Smooth muscle cell (in vitro differentiated cells): ENCODE measurements around the gene GFOD1. TPM values are rescaled to one million over a fixed set of nuclear protein-coding genes. Genes with fewer than 3 reads are reported as not detected.

ENCODE experiments used
- DNase-seq: peaks from one replicate; lab custom pipeline; 2025; ENCODE audit not compliant: unreplicated experiment; lab: John Stamatoyannopoulos, UW
- H2AFZ ChIP-seq: fragments of 200-600 bp; sonication (generic); 2 replicates; pipeline ENCODE4 v1.6.0; 2016; ENCODE audit warnings: antibody characterized with exemption, low read depth, mild to moderate bottlenecking
- H3F3A ChIP-seq: fragments of 200-600 bp; sonication (generic); 2 replicates; pipeline ENCODE4 v1.6.0; 2017; ENCODE audit warnings: antibody characterized with exemption, low read depth
- H3K27ac ChIP-seq: fragments of 200-600 bp; sonication (generic); 2 replicates; pipeline ENCODE4 v1.5.1; 2016; ENCODE audit warnings: low read depth, mild to moderate bottlenecking
- H3K27me3 ChIP-seq: fragments of 200-600 bp; sonication (generic); 2 replicates; pipeline ENCODE4 v1.6.1; 2016; ENCODE audit warnings: low read depth, mild to moderate bottlenecking
- H3K36me3 ChIP-seq: fragments of 200-600 bp; sonication (generic); 2 replicates; pipeline ENCODE4 v1.5.1; 2016; ENCODE audit warnings: low read depth
- H3K4me1 ChIP-seq: fragments of 200-600 bp; sonication (generic); 2 replicates; pipeline ENCODE4 v1.5.1; 2016; ENCODE audit warnings: low read depth
- H3K4me2 ChIP-seq: fragments of 200-600 bp; sonication (generic); 2 replicates; pipeline ENCODE4 v1.6.0; 2016; ENCODE audit warnings: mild to moderate bottlenecking
- H3K4me3 ChIP-seq: fragments of 200-600 bp; sonication (generic); 2 replicates; pipeline ENCODE4 v1.5.1; 2016; ENCODE audit warnings: mild to moderate bottlenecking
- H3K79me2 ChIP-seq: fragments of 200-600 bp; sonication (generic); 2 replicates; pipeline ENCODE4 v1.6.0; 2016; ENCODE audit warnings: low read depth, mild to moderate bottlenecking
- H3K9ac ChIP-seq: fragments of 200-600 bp; sonication (generic); 2 replicates; pipeline ENCODE4 v1.6.0; 2016; ENCODE audit warnings: low read depth
- H3K9me3 ChIP-seq: fragments of 200-600 bp; sonication (generic); replicated peaks from 2 replicates; pipeline ENCODE4 v1.5.1; 2016; ENCODE audit warnings: low read depth
- H4K20me1 ChIP-seq: fragments of 200-600 bp; sonication (generic); 2 replicates; pipeline ENCODE4 v1.6.0; 2016; ENCODE audit warnings: low read depth
- CTCF ChIP-seq: fragments of 200-600 bp; sonication (generic); IDR thresholded peaks from 2 replicates; pipeline ENCODE4 v1.5.1; 2017; ENCODE audit warnings: borderline replicate concordance, mild to moderate bottlenecking, antibody characterized with exemption; ENCODE audit not compliant: insufficient read depth, poor library complexity, severe bottlenecking
- WGBS: methylation state at CpG from one replicate; pipeline ENCODE4 v1.1.7; 2016; ENCODE audit warnings: low lambda C conversion rate; 5-methylcytosine and 5-hydroxymethylcytosine counted together
- polyA plus RNA-seq: library from polyadenylated mRNA; unstranded; fragments of >200 nt; fragmentation: Nextera tagmentation; extraction: Ambion mirVana; gene quantifications from 2 replicates; pipeline ENCODE4 v1.2.1, GENCODE V29; 2016
- total RNA-seq: library from RNA; depleted of rRNA; stranded (reverse); fragments of >200 nt; gene quantifications from 2 replicates; pipeline ENCODE4 v1.2.3, GENCODE V29; 2014

Gene GFOD1
- total and polyA plus RNA-seq, 2 experiments from 2014 or later: 9.6 to 14.0 TPM

- no peak overlapping the region for H3K4me2 ChIP-seq
- DNase-seq: no peak
- H3K79me2 ChIP-seq: no peaks in the 10 kb centered on the region
- H3K27me3 ChIP-seq: no peaks in the 10 kb centered on the region
- no peaks in the 10 kb centered on the region for H4K20me1 ChIP-seq
- no peak overlapping the region for H3K4me3 ChIP-seq
- 83% methylated on average over 3 of the region's 3 CpGs for WGBS
- peaks cover 5% of the 10 kb centered on the region for H3K4me1 ChIP-seq
- no peaks in the 10 kb centered on the region for H3F3A ChIP-seq
- no peak overlapping the region for H3K27ac ChIP-seq
- no peak overlapping the region for H2AFZ ChIP-seq
- TF ChIP-seq CTCF: no peak
- H3K9me3 ChIP-seq: no peaks in the 10 kb centered on the region
- H3K9ac ChIP-seq: no peak overlapping the region
- no peaks in the 10 kb centered on the region for H3K36me3 ChIP-seq
Measured at GRCh38 chr6:13534536-13534935, 47.1 kb upstream of the GFOD1 start.

GRCh38 chr6:13531956-13532355 lies 44.6 kb upstream of the GFOD1 start:
- H3K27ac ChIP-seq: no peak overlapping the region
- H3K4me3 ChIP-seq: no peak overlapping the region
- DNase-seq: no peak
- 6% methylated on average over 4 of the region's 4 CpGs for WGBS
- H3K9me3 ChIP-seq: no peaks in the 10 kb centered on the region
- TF ChIP-seq CTCF: no peak
- no peaks in the 10 kb centered on the region for H4K20me1 ChIP-seq
- H3K9ac ChIP-seq: no peak overlapping the region
- H3K36me3 ChIP-seq: no peaks in the 10 kb centered on the region
- peak overlapping the region; percentile 54 for H2AFZ ChIP-seq
- peaks cover 5% of the 10 kb centered on the region for H3K4me1 ChIP-seq
- no peak overlapping the region for H3K4me2 ChIP-seq
- H3F3A ChIP-seq: no peaks in the 10 kb centered on the region
- no peaks in the 10 kb centered on the region for H3K27me3 ChIP-seq
- no peaks in the 10 kb centered on the region for H3K79me2 ChIP-seq

GRCh38 chr6:13528777-13529343 lies 41.5 kb upstream of the GFOD1 start:
- Histone ChIP-seq H3K36me3 (no peaks in the 10 kb centered on the region), H2AFZ (no peak overlapping the region), H3K9me3 (no peaks in the 10 kb centered on the region), H3K4me1 (peaks cover 5% of the 10 kb centered on the region), H3K9ac (no peak overlapping the region), H3K27ac (no peak overlapping the region), H3K27me3 (no peaks in the 10 kb centered on the region), H3K4me3 (no peak overlapping the region), H3F3A (no peaks in the 10 kb centered on the region), H3K79me2 (no peaks in the 10 kb centered on the region), H4K20me1 (no peaks in the 10 kb centered on the region), H3K4me2 (no peak overlapping the region)
- TF ChIP-seq CTCF: no peak
- 79% methylated on average over 8 of the region's 8 CpGs for WGBS
- DNase-seq: no peak

- no peak for DNase-seq
- no peaks in the 10 kb centered on the region for H3K36me3 ChIP-seq
- H4K20me1 ChIP-seq: no peaks in the 10 kb centered on the region
- no peaks in the 10 kb centered on the region for H3K9me3 ChIP-seq
- H3K4me2 ChIP-seq: no peak overlapping the region
- H3K79me2 ChIP-seq: no peaks in the 10 kb centered on the region
- no peaks in the 10 kb centered on the region for H3F3A ChIP-seq
- no peaks in the 10 kb centered on the region for H3K27me3 ChIP-seq
- H3K4me1 ChIP-seq: peaks cover 5% of the 10 kb centered on the region
- WGBS: 83% methylated on average over 3 of the region's 3 CpGs
- no peak for TF ChIP-seq CTCF
- no peak overlapping the region for H3K9ac ChIP-seq
- no peak overlapping the region for H3K27ac ChIP-seq
- no peak overlapping the region for H3K4me3 ChIP-seq
- no peak overlapping the region for H2AFZ ChIP-seq
Measured at GRCh38 chr6:13528232-13528631, 40.8 kb upstream of the GFOD1 start.
